ENCODE measurements around the gene PITPNM3. TPM values are rescaled to one million over a fixed set of nuclear protein-coding genes. Genes with fewer than 3 reads are reported as not detected.

PITPNM3 gene
- total RNA-seq, 6 experiments from 2014 or later, result 0.94 to 1.1 (median 1.0) TPM

DNA sequence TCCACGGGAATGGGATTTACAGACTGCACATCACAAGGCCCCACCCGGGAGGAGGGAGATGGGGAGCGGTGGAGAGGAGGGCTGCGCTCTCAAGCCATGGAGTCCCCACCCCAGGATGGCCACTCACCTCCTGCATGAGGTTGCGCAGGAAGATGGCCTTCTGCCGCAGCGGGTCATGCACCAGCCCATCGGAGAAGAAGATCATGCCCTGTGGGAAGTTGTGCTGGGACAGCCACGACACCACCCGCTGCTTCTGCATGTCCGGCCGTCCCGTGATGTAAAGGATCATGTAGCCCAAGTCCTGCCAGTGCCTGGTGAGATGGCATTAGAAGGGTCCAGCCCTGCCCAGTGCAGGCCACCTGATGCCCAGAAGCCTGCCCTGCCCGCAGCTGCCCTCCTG is 95.1 kb downstream of the PITPNM3 start:
- DNase-seq, result no peak
- no peaks in the 10 kb centered on the region for H3K9me3 Mint-ChIP-seq
- H3K27ac Mint-ChIP-seq, result no peak overlapping the region
- H3K4me3 Mint-ChIP-seq, result no peak overlapping the region
- TF ChIP-seq, protein P1, sequence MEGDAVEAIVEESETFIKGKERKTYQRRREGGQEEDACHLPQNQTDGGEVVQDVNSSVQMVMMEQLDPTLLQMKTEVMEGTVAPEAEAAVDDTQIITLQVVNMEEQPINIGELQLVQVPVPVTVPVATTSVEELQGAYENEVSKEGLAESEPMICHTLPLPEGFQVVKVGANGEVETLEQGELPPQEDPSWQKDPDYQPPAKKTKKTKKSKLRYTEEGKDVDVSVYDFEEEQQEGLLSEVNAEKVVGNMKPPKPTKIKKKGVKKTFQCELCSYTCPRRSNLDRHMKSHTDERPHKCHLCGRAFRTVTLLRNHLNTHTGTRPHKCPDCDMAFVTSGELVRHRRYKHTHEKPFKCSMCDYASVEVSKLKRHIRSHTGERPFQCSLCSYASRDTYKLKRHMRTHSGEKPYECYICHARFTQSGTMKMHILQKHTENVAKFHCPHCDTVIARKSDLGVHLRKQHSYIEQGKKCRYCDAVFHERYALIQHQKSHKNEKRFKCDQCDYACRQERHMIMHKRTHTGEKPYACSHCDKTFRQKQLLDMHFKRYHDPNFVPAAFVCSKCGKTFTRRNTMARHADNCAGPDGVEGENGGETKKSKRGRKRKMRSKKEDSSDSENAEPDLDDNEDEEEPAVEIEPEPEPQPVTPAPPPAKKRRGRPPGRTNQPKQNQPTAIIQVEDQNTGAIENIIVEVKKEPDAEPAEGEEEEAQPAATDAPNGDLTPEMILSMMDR (IDR thresholded peaks at IDR 0.05), result no peak
- H3K27me3 Mint-ChIP-seq (ENCODE audit: insufficient read depth), result peaks cover 6% of the 10 kb centered on the region
- H3K36me3 Mint-ChIP-seq (ENCODE audit: low read depth), result no peaks in the 10 kb centered on the region
- peaks cover 15% of the 10 kb centered on the region for H3K4me1 Mint-ChIP-seq (ENCODE audit: low read depth)

DNA sequence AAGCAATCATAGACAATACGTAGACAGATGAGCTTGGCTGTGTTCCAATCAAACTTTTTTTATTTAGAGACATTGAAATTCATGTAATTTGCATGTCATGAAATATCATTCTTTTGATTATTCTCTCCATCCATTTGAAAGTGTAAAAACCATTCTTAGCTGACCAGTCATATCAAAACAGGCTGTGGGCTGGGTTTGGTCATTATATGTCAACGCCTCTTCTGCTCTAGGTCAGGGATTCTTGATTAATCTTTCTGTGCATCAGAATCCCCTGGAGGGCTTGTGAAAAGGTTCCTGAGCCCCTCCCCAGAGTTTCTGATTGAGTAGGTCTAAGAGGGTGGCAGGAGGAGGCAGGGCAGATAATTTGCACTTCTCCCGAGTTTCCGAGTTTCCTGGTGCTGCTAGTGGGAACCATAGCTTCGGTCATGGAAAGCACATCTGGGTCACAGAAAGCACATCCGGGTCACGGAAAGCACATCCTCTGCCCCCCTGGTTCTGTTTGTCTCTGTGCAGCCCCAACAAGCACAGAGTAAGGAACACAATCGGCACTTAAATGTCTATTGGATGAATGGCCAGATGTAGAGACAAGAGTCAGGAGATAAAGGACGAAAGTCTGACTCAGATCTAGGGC is 95.7 kb downstream of the PITPNM3 start:
- peaks cover 16% of the 10 kb centered on the region for H3K4me1 Mint-ChIP-seq (ENCODE audit: low read depth)
- H3K27me3 Mint-ChIP-seq (ENCODE audit: insufficient read depth), result peaks cover 3% of the 10 kb centered on the region
- no peak overlapping the region for H3K4me3 Mint-ChIP-seq

DNA sequence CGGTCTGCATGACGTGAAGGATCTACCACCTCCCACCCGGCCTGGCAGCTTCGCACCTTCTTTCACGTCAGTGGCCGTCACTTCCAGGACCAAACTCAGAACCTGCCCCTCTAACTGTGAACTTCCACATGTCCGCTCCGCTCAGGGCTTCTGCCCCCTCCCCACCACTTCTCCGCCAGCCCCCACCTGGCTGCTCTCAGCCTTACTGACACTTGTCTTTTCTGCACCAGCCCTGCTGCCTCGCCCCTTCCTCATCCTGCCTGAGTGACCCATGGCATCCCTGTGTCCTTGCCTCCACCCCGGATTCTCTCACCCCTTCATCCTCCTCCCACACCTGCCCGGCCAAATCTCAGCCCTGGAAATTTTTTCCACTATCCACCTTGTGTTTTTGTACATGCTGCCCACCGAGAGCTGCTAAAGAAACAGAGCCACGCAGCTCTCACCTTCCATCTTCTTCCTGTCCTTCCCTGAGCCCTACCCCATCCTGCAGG is 97.8 kb downstream of the PITPNM3 start:
- H3K27me3 Mint-ChIP-seq (ENCODE audit: insufficient read depth), result no peaks in the 10 kb centered on the region; the same call in none of the 2 replicates
- TF ChIP-seq, protein P1 (IDR thresholded peaks at IDR 0.05), result no peak
- H3K9me3 Mint-ChIP-seq, result no peaks in the 10 kb centered on the region
- DNase-seq, result no peak
- no peak overlapping the region for H3K27ac Mint-ChIP-seq
- no peaks in the 10 kb centered on the region for H3K36me3 Mint-ChIP-seq (ENCODE audit: low read depth)
- no peak overlapping the region for H3K4me3 Mint-ChIP-seq
- peaks cover 16% of the 10 kb centered on the region for H3K4me1 Mint-ChIP-seq (ENCODE audit: low read depth)

More for the DNA sequence above, 95.7 kb downstream of the PITPNM3 start:
- Mint-ChIP-seq H3K27ac (no peak overlapping the region), H3K9me3 (no peaks in the 10 kb centered on the region), H3K36me3 (ENCODE audit: low read depth) (no peaks in the 10 kb centered on the region)
- TF ChIP-seq, protein P1 (IDR thresholded peaks at IDR 0.05), result no peak
- DNase-seq, result no peak

DNA sequence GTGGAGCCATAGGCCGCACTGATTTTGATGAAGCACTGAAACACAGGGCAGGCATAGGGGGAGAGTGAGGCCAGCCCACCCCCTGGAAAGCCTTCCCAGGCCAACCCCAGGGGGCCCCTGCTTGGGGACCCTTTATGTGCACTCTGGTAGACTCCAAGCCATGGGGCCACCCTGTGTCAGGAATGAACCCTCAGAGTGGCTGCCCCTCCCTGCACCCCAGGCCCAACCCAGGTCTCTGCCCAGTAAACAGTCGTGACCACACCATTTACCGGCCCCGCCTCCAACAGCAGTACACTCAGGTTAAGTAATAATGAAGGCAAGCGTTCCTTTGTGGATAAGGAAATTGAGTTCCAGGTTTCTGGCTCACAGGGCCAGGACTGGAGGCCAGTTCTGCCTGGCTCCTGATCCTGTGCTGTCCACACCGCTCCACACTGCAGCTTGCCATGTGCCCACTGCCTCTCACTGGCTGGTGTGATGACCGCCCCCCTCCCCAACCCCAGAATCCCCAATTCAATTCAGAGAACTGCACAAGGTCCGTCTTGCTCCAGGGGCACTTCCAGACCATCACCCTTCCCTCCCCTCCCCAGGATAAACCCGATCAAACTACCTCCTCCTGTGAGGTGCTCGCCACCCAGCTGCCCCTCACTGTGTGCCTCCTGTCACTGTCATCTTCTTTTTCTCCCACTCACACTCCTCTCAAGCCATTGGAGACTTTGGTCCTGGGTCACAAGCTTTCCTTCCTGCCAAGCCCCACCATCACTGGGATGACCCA is 98.5 kb downstream of the PITPNM3 start:
- no peaks in the 10 kb centered on the region for H3K9me3 Mint-ChIP-seq
- H3K36me3 Mint-ChIP-seq (ENCODE audit: low read depth), result no peaks in the 10 kb centered on the region
- H3K4me3 Mint-ChIP-seq, result no peak overlapping the region
- DNase-seq, result no peak
- TF ChIP-seq, protein P1 (IDR thresholded peaks at IDR 0.05), result no peak
- H3K27me3 Mint-ChIP-seq (ENCODE audit: insufficient read depth), result peaks cover 2% of the 10 kb centered on the region
- H3K4me1 Mint-ChIP-seq (ENCODE audit: low read depth), result peaks cover 16% of the 10 kb centered on the region
- H3K27ac Mint-ChIP-seq, result no peak overlapping the region

DNA sequence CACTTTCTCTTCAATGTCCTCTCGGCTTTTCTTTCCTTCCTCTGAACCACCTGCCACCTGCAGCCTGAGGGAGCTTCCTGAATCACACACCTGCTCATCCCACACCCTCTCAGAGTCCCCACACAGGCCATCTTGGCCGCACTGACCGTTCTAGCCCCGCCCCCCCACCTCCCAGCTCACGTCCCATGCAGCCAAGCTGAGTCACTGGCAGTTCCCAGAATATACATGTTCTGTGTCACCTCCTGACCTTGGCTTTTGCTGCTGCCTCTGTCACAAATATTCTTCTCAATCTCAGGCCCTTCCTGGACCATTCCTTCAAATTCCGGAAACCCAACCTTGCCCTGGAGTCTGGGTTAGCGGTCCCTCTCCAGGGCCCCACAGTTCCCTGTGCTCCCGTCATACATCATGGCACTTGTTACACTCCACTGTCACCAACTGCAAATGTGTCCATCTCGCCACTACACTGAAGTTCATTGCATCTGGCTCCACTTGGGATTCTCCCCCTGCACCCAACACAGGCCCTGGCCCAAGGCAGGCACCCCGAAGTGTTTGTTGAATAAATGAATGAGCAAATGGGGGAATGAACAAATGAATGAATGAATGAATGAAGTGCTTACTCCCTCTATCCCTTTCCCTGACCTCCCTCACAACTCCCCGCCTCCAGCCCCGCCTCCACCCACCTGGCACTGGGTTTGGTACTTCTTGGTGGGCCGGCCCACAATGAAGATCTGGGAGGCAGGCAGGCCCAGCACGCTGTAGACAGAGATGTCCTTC is 99.3 kb downstream of the PITPNM3 start:
- Mint-ChIP-seq H3K4me3 (no peak overlapping the region; the same call in 1 of the 2 replicates), H3K9me3 (no peaks in the 10 kb centered on the region), H3K4me1 (ENCODE audit: low read depth) (peaks cover 16% of the 10 kb centered on the region), H3K27me3 (ENCODE audit: insufficient read depth) (peaks cover 2% of the 10 kb centered on the region), H3K36me3 (ENCODE audit: low read depth) (no peaks in the 10 kb centered on the region), H3K27ac (peak overlapping the region; percentile 57)
- peak; percentile 61 for DNase-seq
- TF ChIP-seq, protein P1 (IDR thresholded peaks at IDR 0.05), result no peak

All from HFFc6 (cell line).